ENCODE results near the gene CMSS1.
"Not testable (repeated sequence)": the region's sequence is repeated elsewhere in the genome, so short reads cannot be mapped to it uniquely, and the experiment has no call there.

Gene CMSS1

GRCh38 chr3:100090669-100091005 lies 273.0 kb downstream of the CMSS1 start:
- Histone ChIP-seq H3K9me3 (ENCODE audit: insufficient read depth, low read length) (no peaks in the 10 kb centered on the region), H3K4me3 (ENCODE audit: insufficient read length, low read depth) (no peak overlapping the region), H3K9ac (ENCODE audit: insufficient read length, low read depth) (no peak overlapping the region), H3K36me3 (ENCODE audit: insufficient read depth, insufficient read length, low read length) (no peaks in the 10 kb centered on the region), H3K27me3 (ENCODE audit: insufficient read depth, insufficient read length) (no peaks in the 10 kb centered on the region), H3K4me1 (ENCODE audit: insufficient read depth, insufficient read length) (peaks cover 2% of the 10 kb centered on the region)
- TF ChIP-seq SUZ12 (IDR thresholded peaks at IDR 0.05; ENCODE audit: extremely low read depth, insufficient read depth, insufficient read length) (no peak), YY1 (IDR thresholded peaks at IDR 0.05; ENCODE audit: insufficient read depth, insufficient read length) (no peak), ZNF274 (IDR thresholded peaks at IDR 0.05; ENCODE audit: low read depth, low read length) (no peak)
- DNase-seq (ENCODE audit: low read depth, low spot score): no peak

- H3K4me1 ChIP-seq (ENCODE audit: insufficient read depth, insufficient read length): peaks cover 2% of the 10 kb centered on the region
- no peaks in the 10 kb centered on the region for H3K9me3 ChIP-seq (ENCODE audit: insufficient read depth, low read length)
- no peak overlapping the region for H3K4me3 ChIP-seq (ENCODE audit: insufficient read length, low read depth)
- H3K27me3 ChIP-seq (ENCODE audit: insufficient read depth, insufficient read length): no peaks in the 10 kb centered on the region
- no peaks in the 10 kb centered on the region for H3K36me3 ChIP-seq (ENCODE audit: insufficient read depth, insufficient read length, low read length)
- DNase-seq (ENCODE audit: low read depth, low spot score): no peak
- no peak overlapping the region for H3K9ac ChIP-seq (ENCODE audit: insufficient read length, low read depth)
- TF ChIP-seq ZNF274 (IDR thresholded peaks at IDR 0.05; ENCODE audit: low read depth, low read length) (no peak), YY1 (IDR thresholded peaks at IDR 0.05; ENCODE audit: insufficient read depth, insufficient read length) (no peak), SUZ12 (IDR thresholded peaks at IDR 0.05; ENCODE audit: extremely low read depth, insufficient read depth, insufficient read length) (no peak)
Measured at GRCh38 chr3:100093831-100094230, 276.2 kb downstream of the CMSS1 start.

- not testable (repeated sequence) for H3K4me1 ChIP-seq (ENCODE audit: insufficient read depth, insufficient read length); H3K36me3 ChIP-seq (ENCODE audit: insufficient read depth, insufficient read length, low read length); H3K9ac ChIP-seq (ENCODE audit: insufficient read length, low read depth); H3K9me3 ChIP-seq (ENCODE audit: insufficient read depth, low read length); DNase-seq (ENCODE audit: low read depth, low spot score); H3K4me3 ChIP-seq (ENCODE audit: insufficient read length, low read depth); H3K27me3 ChIP-seq (ENCODE audit: insufficient read depth, insufficient read length)
Measured at GRCh38 chr3:100096286-100096685, 278.6 kb downstream of the CMSS1 start.

- Histone ChIP-seq H3K4me1 (ENCODE audit: insufficient read depth, insufficient read length) (no peaks in the 10 kb centered on the region), H3K36me3 (ENCODE audit: insufficient read depth, insufficient read length, low read length) (no peaks in the 10 kb centered on the region), H3K9me3 (ENCODE audit: insufficient read depth, low read length) (no peaks in the 10 kb centered on the region), H3K9ac (ENCODE audit: insufficient read length, low read depth) (no peak overlapping the region), H3K27me3 (ENCODE audit: insufficient read depth, insufficient read length) (no peaks in the 10 kb centered on the region), H3K4me3 (ENCODE audit: insufficient read length, low read depth) (no peak overlapping the region)
- DNase-seq (ENCODE audit: low read depth, low spot score): no peak
- TF ChIP-seq ZNF274 (IDR thresholded peaks at IDR 0.05; ENCODE audit: low read depth, low read length): no peak
- no peak for TF ChIP-seq SUZ12 (IDR thresholded peaks at IDR 0.05; ENCODE audit: extremely low read depth, insufficient read depth, insufficient read length)
- no peak for TF ChIP-seq YY1 (IDR thresholded peaks at IDR 0.05; ENCODE audit: insufficient read depth, insufficient read length)
Measured at GRCh38 chr3:100096866-100097265, 279.2 kb downstream of the CMSS1 start.

- no peak overlapping the region for H3K4me3 ChIP-seq (ENCODE audit: insufficient read length, low read depth)
- H3K9ac ChIP-seq (ENCODE audit: insufficient read length, low read depth): no peak overlapping the region
- no peaks in the 10 kb centered on the region for H3K4me1 ChIP-seq (ENCODE audit: insufficient read depth, insufficient read length)
- H3K27me3 ChIP-seq (ENCODE audit: insufficient read depth, insufficient read length): no peaks in the 10 kb centered on the region
- H3K36me3 ChIP-seq (ENCODE audit: insufficient read depth, insufficient read length, low read length): no peaks in the 10 kb centered on the region
- TF ChIP-seq YY1 (IDR thresholded peaks at IDR 0.05; ENCODE audit: insufficient read depth, insufficient read length) (no peak), ZNF274 (IDR thresholded peaks at IDR 0.05; ENCODE audit: low read depth, low read length) (no peak), SUZ12 (IDR thresholded peaks at IDR 0.05; ENCODE audit: extremely low read depth, insufficient read depth, insufficient read length) (no peak)
- no peak for DNase-seq (ENCODE audit: low read depth, low spot score)
- H3K9me3 ChIP-seq (ENCODE audit: insufficient read depth, low read length): no peaks in the 10 kb centered on the region
Measured at GRCh38 chr3:100097919-100098783, 280.5 kb downstream of the CMSS1 start.

- Histone ChIP-seq H3K9ac (ENCODE audit: insufficient read length, low read depth) (no peak overlapping the region), H3K27me3 (ENCODE audit: insufficient read depth, insufficient read length) (no peaks in the 10 kb centered on the region), H3K4me1 (ENCODE audit: insufficient read depth, insufficient read length) (no peaks in the 10 kb centered on the region), H3K9me3 (ENCODE audit: insufficient read depth, low read length) (no peaks in the 10 kb centered on the region), H3K4me3 (ENCODE audit: insufficient read length, low read depth) (no peak overlapping the region), H3K36me3 (ENCODE audit: insufficient read depth, insufficient read length, low read length) (no peaks in the 10 kb centered on the region)
- TF ChIP-seq YY1 (IDR thresholded peaks at IDR 0.05; ENCODE audit: insufficient read depth, insufficient read length) (no peak), ZNF274 (IDR thresholded peaks at IDR 0.05; ENCODE audit: low read depth, low read length) (no peak), SUZ12 (IDR thresholded peaks at IDR 0.05; ENCODE audit: extremely low read depth, insufficient read depth, insufficient read length) (no peak)
- DNase-seq (ENCODE audit: low read depth, low spot score): no peak
Measured at GRCh38 chr3:100098784-100099070, 281.1 kb downstream of the CMSS1 start.

GRCh38 chr3:100099621-100100020 lies 282.0 kb downstream of the CMSS1 start:
- Histone ChIP-seq H3K4me3 (ENCODE audit: insufficient read length, low read depth) (no peak overlapping the region), H3K36me3 (ENCODE audit: insufficient read depth, insufficient read length, low read length) (no peaks in the 10 kb centered on the region), H3K4me1 (ENCODE audit: insufficient read depth, insufficient read length) (no peaks in the 10 kb centered on the region), H3K27me3 (ENCODE audit: insufficient read depth, insufficient read length) (no peaks in the 10 kb centered on the region), H3K9ac (ENCODE audit: insufficient read length, low read depth) (no peak overlapping the region), H3K9me3 (ENCODE audit: insufficient read depth, low read length) (no peaks in the 10 kb centered on the region)
- no peak for DNase-seq (ENCODE audit: low read depth, low spot score)
- TF ChIP-seq ZNF274 (IDR thresholded peaks at IDR 0.05; ENCODE audit: low read depth, low read length) (no peak), SUZ12 (IDR thresholded peaks at IDR 0.05; ENCODE audit: extremely low read depth, insufficient read depth, insufficient read length) (no peak), YY1 (IDR thresholded peaks at IDR 0.05; ENCODE audit: insufficient read depth, insufficient read length) (no peak)
